SK-N-SH (cell line): ENCODE results near the gene SLC2A13.

Source experiments
- MXI1 ChIP-seq: IDR thresholded peaks from 2 replicates; pipeline ENCODE4 v1.6.1; 2012; ENCODE audit warnings: mild to moderate bottlenecking, low read depth, low read length, improper control_type of control experiment
- RCOR1 ChIP-seq: fragments of 150-350 bp; IDR thresholded peaks from 2 replicates; pipeline ENCODE4 v1.6.1; 2017; ENCODE audit warnings: antibody characterized with exemption, low read length

DNA sequence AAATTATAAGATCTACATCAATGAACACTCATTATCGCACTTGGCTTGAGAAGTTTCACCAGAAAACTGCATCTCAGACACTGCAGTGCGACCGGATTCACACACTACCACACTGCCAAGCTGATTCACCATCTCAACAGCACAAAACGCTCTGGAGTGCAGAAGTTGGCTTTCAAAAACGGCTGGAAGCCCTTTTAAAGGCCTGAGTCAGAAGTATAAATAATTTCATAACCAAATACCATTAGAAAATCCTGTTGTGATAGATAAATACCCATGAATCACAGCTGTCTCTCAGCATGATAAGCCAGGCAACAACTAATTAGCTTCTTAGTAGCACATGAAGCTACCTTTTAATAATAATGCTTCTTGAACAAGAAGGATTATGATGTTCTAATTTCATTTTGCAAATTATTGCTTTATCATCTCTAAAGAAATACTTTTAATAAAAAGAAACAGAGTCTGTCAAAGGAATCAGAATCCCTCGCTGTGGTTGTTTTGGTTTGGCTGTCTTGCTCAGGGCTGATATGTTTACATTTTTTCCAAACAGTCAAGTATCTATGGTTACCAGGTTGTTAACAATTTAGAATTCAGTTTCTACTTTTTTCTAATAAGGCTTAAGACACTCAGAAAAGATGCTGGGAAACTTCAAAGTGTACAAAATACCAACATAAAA is 51.2 kb downstream of the SLC2A13 start:
- no peak for TF ChIP-seq MXI1
- TF ChIP-seq RCOR1 = no peak
